ENCODE measurements around the gene DRAM1. TPM values are rescaled to one million over a fixed set of nuclear protein-coding genes. Genes with fewer than 3 reads are reported as not detected.

Gene DRAM1
- total RNA-seq, 4 donors from 2014 or later = 3.7 to 20.1 (median 8.7) TPM

DNA sequence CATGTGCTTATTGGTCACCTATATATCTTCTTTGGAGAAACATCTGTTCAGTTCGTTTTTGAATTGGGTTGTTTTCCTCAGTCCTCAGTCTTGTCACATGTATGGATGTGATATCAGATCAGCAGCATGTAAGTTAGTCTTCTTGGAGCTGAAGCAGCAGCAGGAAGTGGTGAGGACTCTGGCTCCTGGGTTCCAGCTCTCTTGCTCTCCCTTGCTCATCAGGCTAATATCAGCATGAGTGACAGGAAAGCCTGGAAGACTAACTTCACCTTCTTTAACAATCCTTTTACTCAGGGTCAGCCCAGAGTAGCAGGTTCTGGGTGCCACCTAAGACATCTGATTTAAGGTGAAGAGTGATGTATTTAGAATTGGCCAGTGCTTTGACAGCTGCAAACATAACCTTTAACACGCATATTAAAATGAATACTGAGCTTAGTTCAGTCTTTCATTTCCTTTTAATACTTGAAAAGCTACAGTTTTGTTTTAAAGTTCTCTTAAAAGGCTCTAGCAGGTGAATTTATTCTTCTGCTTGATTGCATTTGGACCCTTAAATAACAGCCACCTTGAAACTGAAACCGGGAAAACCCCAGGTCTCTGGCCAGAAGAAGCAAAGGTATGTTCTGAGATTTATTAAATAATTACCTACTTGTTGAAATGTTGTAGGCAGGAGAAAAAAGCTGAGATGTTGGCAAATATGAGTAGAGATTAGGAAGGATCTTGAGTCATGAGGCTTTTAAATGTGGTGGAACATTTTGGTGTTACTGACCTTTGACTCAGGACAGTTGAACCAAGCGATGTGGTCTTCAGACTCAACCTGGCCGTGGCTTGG lies 54.3 kb downstream of the DRAM1 start:
- peaks cover 0 to 4% (median 0%) of the 10 kb centered on the region in 4 donors for H3K4me1 ChIP-seq
- H3K27me3 ChIP-seq = no peaks in the 10 kb centered on the region
- intact Hi-C loops (cut with DNase I; ENCODE audit: low total_unique reads) = loop anchor here (10.0 kb wide), 1 partner anchor 133 kb away; the partner anchor contains the start of gene WASHC3
- no peak overlapping the region for H3K4me3 ChIP-seq
- 69 to 74% methylated on average over 5 of the region's 5 CpGs for WGBS, 2 donors (ENCODE audit: low coverage in 1 of 2)
- TF ChIP-seq, protein P1, sequence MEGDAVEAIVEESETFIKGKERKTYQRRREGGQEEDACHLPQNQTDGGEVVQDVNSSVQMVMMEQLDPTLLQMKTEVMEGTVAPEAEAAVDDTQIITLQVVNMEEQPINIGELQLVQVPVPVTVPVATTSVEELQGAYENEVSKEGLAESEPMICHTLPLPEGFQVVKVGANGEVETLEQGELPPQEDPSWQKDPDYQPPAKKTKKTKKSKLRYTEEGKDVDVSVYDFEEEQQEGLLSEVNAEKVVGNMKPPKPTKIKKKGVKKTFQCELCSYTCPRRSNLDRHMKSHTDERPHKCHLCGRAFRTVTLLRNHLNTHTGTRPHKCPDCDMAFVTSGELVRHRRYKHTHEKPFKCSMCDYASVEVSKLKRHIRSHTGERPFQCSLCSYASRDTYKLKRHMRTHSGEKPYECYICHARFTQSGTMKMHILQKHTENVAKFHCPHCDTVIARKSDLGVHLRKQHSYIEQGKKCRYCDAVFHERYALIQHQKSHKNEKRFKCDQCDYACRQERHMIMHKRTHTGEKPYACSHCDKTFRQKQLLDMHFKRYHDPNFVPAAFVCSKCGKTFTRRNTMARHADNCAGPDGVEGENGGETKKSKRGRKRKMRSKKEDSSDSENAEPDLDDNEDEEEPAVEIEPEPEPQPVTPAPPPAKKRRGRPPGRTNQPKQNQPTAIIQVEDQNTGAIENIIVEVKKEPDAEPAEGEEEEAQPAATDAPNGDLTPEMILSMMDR (IDR thresholded peaks at IDR 0.05) = no peak
- no peak for TF ChIP-seq POLR2A (IDR thresholded peaks at IDR 0.05)
- no peak for TF ChIP-seq EP300 (IDR thresholded peaks at IDR 0.05; ENCODE audit: low read depth)
- TF ChIP-seq POLR2AphosphoS5 (IDR thresholded peaks at IDR 0.05) = no peak
- peak overlapping the region in 1 of 4 donors; percentile 23 for H3K27ac ChIP-seq
- in situ Hi-C loops (cut with MboI; ENCODE audit: low pct_ligation_motif_present in 1 of 4, low pct_unique_long_range_greater_than_20kb in 1 of 4, low sequenced_read_pairs in 3 of 4) = loop anchor here in 3 of 4 donors (10.0 to 25.0 kb wide), 2 partner anchors 553 to 556 kb away; partner anchors contain the start of gene IGF1 (in 3 of the 3)
- H3K36me3 ChIP-seq = no peaks in the 10 kb centered on the region
- DNase-seq = no peak
- H3K9me3 ChIP-seq = no peaks in the 10 kb centered on the region

DNA sequence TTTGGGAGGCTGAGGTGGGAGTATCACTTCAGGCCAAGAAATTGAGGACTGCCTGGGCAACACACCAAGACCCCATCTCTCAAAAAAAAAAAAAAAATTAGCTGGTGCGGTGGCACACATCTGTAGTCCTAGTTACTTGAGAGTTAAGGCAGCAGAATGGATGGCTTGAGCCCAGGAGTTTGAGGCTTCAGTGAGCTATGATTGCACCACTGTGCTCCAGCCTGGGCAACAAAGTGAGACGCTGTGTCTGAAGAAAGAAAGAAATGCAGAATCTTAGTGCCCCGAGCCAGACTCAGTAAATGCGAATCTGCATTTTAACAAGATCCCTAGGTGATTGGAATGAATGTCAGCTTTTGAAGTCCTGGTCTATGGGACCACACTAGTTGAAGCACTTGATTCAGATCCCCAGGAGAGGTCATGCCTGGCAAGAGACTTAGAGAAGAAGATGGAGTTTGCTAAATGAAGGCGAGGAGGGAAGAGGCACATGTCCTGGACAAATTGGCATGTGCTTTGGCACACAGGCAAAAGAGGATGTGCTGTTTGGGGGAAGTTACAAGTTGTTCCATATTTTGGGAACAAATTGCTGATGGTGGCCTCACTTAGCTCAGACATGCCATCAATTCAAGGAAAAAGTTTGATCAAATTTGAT lies 56.6 kb downstream of the DRAM1 start:
- no peaks in the 10 kb centered on the region for H3K27me3 ChIP-seq
- 66 to 100% methylated on average over 1 to 5 of the region's 5 CpGs for WGBS, 2 donors (ENCODE audit: low coverage in 1 of 2)
- TF ChIP-seq POLR2AphosphoS5 (IDR thresholded peaks at IDR 0.05) (no peak), POLR2A (IDR thresholded peaks at IDR 0.05) (no peak), EP300 (IDR thresholded peaks at IDR 0.05; ENCODE audit: low read depth) (no peak)
- TF ChIP-seq, protein P1 (IDR thresholded peaks at IDR 0.05) = no peak
- H3K9me3 ChIP-seq = no peaks in the 10 kb centered on the region
- no peak for DNase-seq
- in situ Hi-C loops (cut with MboI; ENCODE audit: low pct_ligation_motif_present in 1 of 4, low pct_unique_long_range_greater_than_20kb in 1 of 4, low sequenced_read_pairs in 3 of 4) = loop anchor here in 3 of 4 donors (10.0 to 25.0 kb wide), 2 partner anchors 551 to 553 kb away; partner anchors contain the start of gene IGF1 (in 3 of the 3)
- H3K4me3 ChIP-seq = no peak overlapping the region
- H3K4me1 ChIP-seq = peaks cover 0 to 4% (median 0%) of the 10 kb centered on the region in 4 donors
- intact Hi-C loops (cut with DNase I; ENCODE audit: low total_unique reads) = loop anchor here (10.0 kb wide), 1 partner anchor 131 kb away; the partner anchor contains the start of gene WASHC3
- H3K36me3 ChIP-seq = no peaks in the 10 kb centered on the region
- H3K27ac ChIP-seq = no peak overlapping the region

DNA sequence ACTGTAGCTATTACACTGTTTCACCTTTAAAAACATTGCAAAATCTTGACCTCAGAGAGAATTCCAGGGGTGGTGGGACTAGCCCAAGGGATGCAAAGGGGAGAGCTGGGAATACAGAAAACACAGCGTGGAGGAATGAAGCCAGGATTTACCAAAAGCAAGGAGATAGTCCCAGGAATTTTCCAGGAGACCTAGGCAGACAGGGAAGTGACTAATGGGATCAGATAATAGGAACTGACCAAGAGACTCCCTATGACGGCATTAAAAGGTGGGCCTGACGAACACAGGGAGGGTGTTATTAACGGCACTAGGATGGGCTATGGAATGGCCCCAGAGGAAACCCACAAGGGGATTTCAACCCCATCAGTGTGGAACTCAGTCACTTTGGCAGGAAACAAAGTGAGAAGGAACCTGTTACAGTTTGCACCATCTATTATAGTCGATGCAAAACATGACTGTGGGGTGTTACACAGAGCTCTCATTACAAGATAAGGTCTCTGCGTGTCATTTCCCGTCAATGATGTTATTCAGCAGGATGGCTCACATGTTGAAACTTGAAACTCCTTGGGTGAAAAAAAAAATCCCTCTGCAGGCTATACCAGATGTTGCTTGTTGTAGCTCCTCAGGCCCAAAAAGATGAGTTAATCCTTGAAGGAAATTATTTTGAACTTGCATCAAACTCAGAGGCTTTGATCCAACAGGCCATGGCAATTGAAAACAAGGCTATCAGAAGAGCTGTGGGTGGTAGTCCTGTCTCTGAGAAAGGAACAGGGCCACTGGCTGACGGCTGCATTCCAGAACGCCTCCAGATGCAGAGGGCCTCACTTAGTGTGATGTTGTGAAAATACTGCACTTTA lies 58.7 kb downstream of the DRAM1 start:
- 56 to 76% methylated on average over 3 to 9 of the region's 9 CpGs for WGBS, 2 donors (ENCODE audit: low coverage in 1 of 2)
- H3K4me3 ChIP-seq = no peak overlapping the region
- no peaks in the 10 kb centered on the region for H3K36me3 ChIP-seq
- TF ChIP-seq EP300 (IDR thresholded peaks at IDR 0.05; ENCODE audit: low read depth) (no peak), POLR2AphosphoS5 (IDR thresholded peaks at IDR 0.05) (no peak), POLR2A (IDR thresholded peaks at IDR 0.05) (no peak)
- TF ChIP-seq, protein P1 (IDR thresholded peaks at IDR 0.05) = no peak
- peak; percentile 24 for DNase-seq
- H3K27me3 ChIP-seq = no peaks in the 10 kb centered on the region
- peaks cover 0 to 10% (median 0%) of the 10 kb centered on the region in 4 donors for H3K4me1 ChIP-seq
- peak overlapping the region; percentile 45 to 73 (median 46) for H3K27ac ChIP-seq
- in situ Hi-C loops (cut with MboI; ENCODE audit: low pct_ligation_motif_present in 1 of 4, low pct_unique_long_range_greater_than_20kb in 1 of 4, low sequenced_read_pairs in 3 of 4) (loop anchor here in 3 of 4 donors (10.0 to 25.0 kb wide), 2 partner anchors 549 to 551 kb away; partner anchors contain the start of gene IGF1 (in 3 of the 3)), intact Hi-C loops (cut with DNase I; ENCODE audit: low total_unique reads) (loop anchor here (10.0 kb wide), 1 partner anchor 129 kb away; the partner anchor contains the start of gene WASHC3)
- H3K9me3 ChIP-seq = no peaks in the 10 kb centered on the region

Measured in transverse colon (tissue), 4 donors.